K562 (cell line): ENCODE results near the gene CUTA. TPM values are rescaled to one million over a fixed set of nuclear protein-coding genes. Genes with fewer than 3 reads are reported as not detected.

ENCODE experiments used
- BRD4 ChIP-seq: fragments of 200-600 bp; sonication (generic); IDR thresholded peaks from 2 replicates; pipeline ENCODE4 v1.6.1; 2017; ENCODE audit warnings: inconsistent platforms
- CCAR2 ChIP-seq: fragments of 200-400 bp; formaldehyde crosslinking; IDR thresholded peaks from 2 replicates; pipeline ENCODE4 v1.6.1; 2017; ENCODE audit warnings: mild to moderate bottlenecking, low read depth, low read length
- DPF2 ChIP-seq: fragments of 450-650 bp; IDR thresholded peaks from 2 replicates; pipeline ENCODE4 v1.6.1; 2016
- EGR1 ChIP-seq: fragments of 450-650 bp; conservative IDR thresholded peaks from 2 replicates; pipeline ENCODE4 v1.6.1; 2017; ENCODE audit warnings: mild to moderate bottlenecking
- FOSL1 ChIP-seq: fragments of 200-800 bp; sonication (Bioruptor generic); conservative IDR thresholded peaks from 2 replicates; pipeline ENCODE4 v1.6.1; 2016; ENCODE audit warnings: missing genetic modification characterization, missing compliant biosample characterization
- FOXA1 ChIP-seq: fragments of 450-650 bp; IDR thresholded peaks from 2 replicates; pipeline ENCODE4 v1.6.1; 2016; ENCODE audit warnings: mild to moderate bottlenecking, borderline replicate concordance
- FOXP1 ChIP-seq: sonication (generic); formaldehyde crosslinking; IDR thresholded peaks from 2 replicates; pipeline ENCODE4 v1.8.0; 2022; ENCODE audit warnings: mild to moderate bottlenecking, missing genetic modification reagents
- LEF1 ChIP-seq: fragments of 450-650 bp; IDR thresholded peaks from 2 replicates; pipeline ENCODE4 v1.6.1; 2016; ENCODE audit warnings: mild to moderate bottlenecking
- NR2F6 ChIP-seq: fragments of 450-650 bp; formaldehyde crosslinking; IDR thresholded peaks from 2 replicates; pipeline ENCODE4 v1.4.0; 2020; ENCODE audit warnings: mild to moderate bottlenecking
- PREB ChIP-seq: sonication (generic); formaldehyde crosslinking; IDR thresholded peaks from 2 replicates; pipeline ENCODE4 v1.8.1; 2023; ENCODE audit warnings: mild to moderate bottlenecking, missing genetic modification reagents
- SMARCA5 ChIP-seq: fragments of 450-650 bp; IDR thresholded peaks from 2 replicates; pipeline ENCODE4 v1.6.1; 2016
- SNRNP70 ChIP-seq: fragments of 200-400 bp; formaldehyde crosslinking; optimal IDR thresholded peaks from 2 replicates; pipeline ENCODE3; 2017; ENCODE audit warnings: low read depth, low read length
- ZBTB40 ChIP-seq, 2 experiments: fragments of 450-650 bp in 1 of 2; sonication (generic) in 1 of 2; formaldehyde crosslinking in 1 of 2; IDR thresholded peaks; 2 replicates each; pipeline versions ENCODE4 v1.7.1 to v1.9.0; 2016 to 2022; ENCODE audit warnings: inconsistent platforms in 1 of 2, mild to moderate bottlenecking in 1 of 2, missing genetic modification reagents in 1 of 2
- ZNF408 ChIP-seq: fragments of 250-450 bp; sonication (Bioruptor Pico); IDR thresholded peaks from 2 replicates; pipeline ENCODE4 v1.4.0; 2020; ENCODE audit warnings: low read depth, mild to moderate bottlenecking, moderate library complexity
- ZNF507 ChIP-seq: conservative IDR thresholded peaks from 2 replicates; pipeline ENCODE4 v1.6.1; 2017; ENCODE audit warnings: missing genetic modification characterization, missing compliant biosample characterization
- ZNF583 ChIP-seq: fragments of 250-450 bp; sonication (Bioruptor Pico); IDR thresholded peaks from 2 replicates; pipeline ENCODE4 v1.4.0; 2020
- ZNF699 ChIP-seq: fragments of 250-450 bp; sonication (Bioruptor Pico); IDR thresholded peaks from 2 replicates; pipeline ENCODE4 v1.8.0; 2021; ENCODE audit warnings: mild to moderate bottlenecking, moderate library complexity; ENCODE audit not compliant: insufficient replicate concordance
- polyA plus RNA-seq, 8 experiments: library from polyadenylated mRNA; depleted of rRNA in 4 of 8; stranded (reverse) in 5 of 8; unstranded in 3 of 8; fragments of >200 nt; fragmentation: Nextera tagmentation in 2 of 8; fragmentation: Illumina TruSeq in 1 of 8; extraction: Ambion mirVana in 2 of 8; extraction: Trizol in 1 of 8; gene quantifications; 2 replicates each; pipeline versions ENCODE4 v1.2.1 to v1.2.3, GENCODE V29; 2011 to 2014; ENCODE audit warnings: inconsistent platforms in 1 of 8, missing spikeins in 1 of 8
- total RNA-seq, 7 experiments: library from RNA; depleted of rRNA in 6 of 7; stranded (reverse); fragments of >200 nt in 6 of 7; fragmentation: Illumina TruSeq in 2 of 7; extraction: Trizol in 2 of 7; gene quantifications; 2 replicates each; pipeline versions ENCODE4 v1.2.1 to v1.2.3, GENCODE V29; 2011 to 2021; ENCODE audit warnings: low replicate concordance in 1 of 7

The CUTA gene
- total and polyA plus RNA-seq, 9 of the 15 experiments (the other 6 are each of a cell fraction or from before 2014, with no cell fraction given), result 166 to 682 (median 310) TPM

- TF ChIP-seq SMARCA5 (peak; percentile 61; the same call in 1 of the 2 replicates), ZNF699 (no peak), SNRNP70 (no peak), EGR1 (peak; percentile 82), ZNF507 (tag) (no peak), ZBTB40 (IDR thresholded peaks at IDR 0.05) (no peak; the same call in 1 of the 2 replicates), ZBTB40 (CRISPR knock-in tag; IDR thresholded peaks at IDR 0.05) (peak; percentile 75; the same call in 1 of the 2 replicates), ZNF583 (peak; percentile 50; the same call in 1 of the 2 replicates), DPF2 (peak; percentile 65), BRD4 (no peak), CCAR2 (no peak), ZNF408 (CRISPR knock-in tag) (no peak), PREB (CRISPR knock-in tag) (no peak), FOXP1 (CRISPR knock-in tag) (peak; percentile 100), NR2F6 (CRISPR knock-in tag) (no peak), FOXA1 (no peak), LEF1 (peak; percentile 54; the same call in 1 of the 2 replicates), FOSL1 (tag) (no peak)
Measured at GRCh38 chr6:33428224-33428965, 10.5 kb upstream of the CUTA start (continued).
